HepG2 (cell line): ENCODE data around the gene SCT.

Source experiments
- CTCF ChIP-seq: sonication (generic); formaldehyde crosslinking; IDR thresholded peaks from 2 replicates; pipeline ENCODE4 v1.5.0; 2020; ENCODE audit warnings: mild to moderate bottlenecking, missing genetic modification reagents, moderate library complexity
- PHF8 ChIP-seq: sonication (generic); formaldehyde crosslinking; IDR thresholded peaks from 2 replicates; pipeline ENCODE4 v1.5.0; 2020; ENCODE audit warnings: missing genetic modification reagents
- TBX2 ChIP-seq: sonication (generic); formaldehyde crosslinking; IDR thresholded peaks from 2 replicates; pipeline ENCODE4 v1.5.0; 2020; ENCODE audit warnings: missing genetic modification reagents, mild to moderate bottlenecking, borderline replicate concordance
- TFAP4 ChIP-seq: sonication (generic); IDR thresholded peaks from 2 replicates; pipeline ENCODE4 v1.6.1; 2016; ENCODE audit warnings: low read depth, borderline replicate concordance
- U2AF2 ChIP-seq: fragments of 200-400 bp; formaldehyde crosslinking; IDR thresholded peaks from 2 replicates; pipeline ENCODE4 v1.6.1; 2017; ENCODE audit warnings: low read depth, mild to moderate bottlenecking, low read length
- ZFX ChIP-seq: sonication (generic); formaldehyde crosslinking; IDR thresholded peaks from 2 replicates; pipeline ENCODE4 v1.4.0; 2020; ENCODE audit warnings: mild to moderate bottlenecking, low read depth, missing genetic modification reagents, moderate library complexity
- ZNF121 ChIP-seq: sonication (generic); formaldehyde crosslinking; IDR thresholded peaks from 2 replicates; pipeline ENCODE4 v1.5.0; 2020; ENCODE audit warnings: mild to moderate bottlenecking, missing genetic modification reagents
- ZNF740 ChIP-seq: sonication (generic); formaldehyde crosslinking; IDR thresholded peaks from 2 replicates; pipeline ENCODE4 v1.4.0; 2020; ENCODE audit warnings: missing genetic modification reagents

GRCh38 chr11:615504-616319 lies 11.3 kb downstream of the SCT start, which contains the start of gene IRF7:
- TF ChIP-seq TBX2 (CRISPR knock-in tag) (no peak), CTCF (no peak), ZNF740 (no peak), ZFX (CRISPR knock-in tag) (no peak), PHF8 (no peak), U2AF2 (no peak), ZNF121 (CRISPR knock-in tag) (no peak), TFAP4 (no peak)
